HG02884 (cell line): ENCODE measurements around the gene IQCK.

ENCODE experiments used
- ATAC-seq: cut with Tn5 transposase; IDR thresholded peaks from one replicate; pipeline ENCODE4 v1.9.1; 2021; ENCODE audit warnings: mild to moderate bottlenecking, moderate library complexity; ENCODE audit not compliant: unreplicated experiment

IQCK gene

DNA sequence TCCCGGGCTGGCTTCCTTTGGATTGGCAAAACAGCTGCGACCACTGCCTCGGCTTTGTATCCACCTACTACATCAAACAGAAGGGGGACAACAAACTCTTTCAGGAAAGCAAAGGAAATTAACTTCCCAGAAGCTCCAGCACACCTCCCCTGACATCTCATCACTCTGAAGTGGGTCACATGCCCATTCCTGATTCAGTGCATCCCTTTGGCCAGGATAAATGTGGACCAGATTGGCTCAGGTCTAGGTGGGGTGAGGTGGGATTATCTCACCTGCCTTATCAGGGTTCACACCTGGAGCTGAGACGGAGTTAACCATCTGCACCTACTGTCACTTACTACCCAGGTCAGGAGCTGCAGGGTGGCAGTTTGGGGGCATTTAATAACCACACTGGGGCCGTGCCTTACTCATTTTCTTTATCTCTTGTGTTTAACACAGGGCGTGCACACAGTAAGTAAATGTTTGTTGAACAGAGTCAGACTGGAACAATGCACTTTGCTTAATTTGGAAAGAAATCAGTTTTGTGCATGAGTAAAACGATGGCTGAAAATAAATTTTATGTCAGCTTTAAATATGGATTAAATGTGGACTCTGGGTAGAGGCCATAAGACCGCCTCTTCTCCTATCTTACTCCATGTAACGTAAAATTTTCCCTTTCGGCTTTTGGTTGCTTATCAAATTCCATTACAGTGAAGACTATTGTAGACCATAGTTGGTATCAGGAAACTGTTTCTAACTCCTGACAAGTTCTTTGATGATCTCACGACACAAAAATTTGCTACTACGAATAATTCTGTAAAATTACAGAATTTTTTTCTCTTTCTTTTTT is 36.0 kb downstream of the IQCK start:
- ATAC-seq = no peak

DNA sequence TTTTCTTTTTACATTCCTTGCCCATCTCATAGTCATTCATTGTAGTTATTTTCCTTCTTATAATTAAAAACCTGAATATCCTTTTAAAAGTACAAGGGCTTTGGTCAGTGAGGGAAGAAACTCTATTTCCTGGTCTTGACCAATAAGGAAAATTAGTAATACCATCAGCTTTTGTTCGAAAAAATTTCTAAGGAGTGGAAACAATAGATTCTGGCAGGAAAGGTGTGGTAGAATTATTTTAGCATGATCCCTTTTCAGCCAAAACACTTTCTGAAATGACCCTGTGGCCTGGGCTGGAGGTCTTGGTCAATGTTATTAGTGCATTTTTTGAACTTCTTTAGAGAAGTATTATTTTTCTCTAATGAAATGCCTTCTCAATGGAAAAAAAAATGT is 36.6 kb downstream of the IQCK start:
- ATAC-seq = no peak

DNA sequence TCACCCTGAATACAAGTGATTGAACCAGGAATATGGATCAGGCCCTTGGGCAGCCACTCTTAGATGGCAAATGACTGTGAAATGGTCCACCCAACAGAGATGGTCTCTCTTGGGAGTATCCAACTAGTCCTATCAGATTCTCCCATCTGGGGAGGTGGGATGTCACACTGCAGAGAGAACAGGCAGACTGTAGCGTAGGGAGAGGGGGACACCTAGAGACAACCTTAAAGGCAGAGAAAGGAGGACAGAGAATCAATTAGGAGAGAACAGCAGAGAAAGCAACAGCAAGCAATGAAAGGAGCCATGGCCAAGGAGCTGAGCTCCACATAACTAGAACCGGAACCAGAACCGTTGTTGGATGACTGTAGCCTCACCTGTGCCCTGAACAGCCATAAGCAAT is 37.2 kb downstream of the IQCK start:
- no peak for ATAC-seq

DNA sequence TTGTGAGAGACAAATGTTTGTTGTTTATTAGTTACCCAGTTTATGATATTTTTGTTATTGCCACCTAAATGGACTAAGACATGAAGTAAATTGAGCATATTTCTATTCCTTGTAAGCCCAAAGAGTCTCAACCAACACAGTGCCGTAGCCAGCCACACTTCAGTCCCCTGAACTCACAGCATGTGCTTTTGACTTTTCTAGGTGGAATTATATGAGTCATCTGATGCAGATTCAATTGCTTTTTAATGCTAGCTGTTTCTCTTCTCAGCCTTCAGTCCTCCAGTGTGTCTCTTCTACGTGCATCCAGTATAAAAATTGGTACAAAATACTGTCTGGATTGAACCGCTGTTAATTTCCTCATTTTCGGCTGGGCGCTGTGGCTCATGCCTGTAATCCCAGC is 39.0 kb downstream of the IQCK start:
- no peak for ATAC-seq

DNA sequence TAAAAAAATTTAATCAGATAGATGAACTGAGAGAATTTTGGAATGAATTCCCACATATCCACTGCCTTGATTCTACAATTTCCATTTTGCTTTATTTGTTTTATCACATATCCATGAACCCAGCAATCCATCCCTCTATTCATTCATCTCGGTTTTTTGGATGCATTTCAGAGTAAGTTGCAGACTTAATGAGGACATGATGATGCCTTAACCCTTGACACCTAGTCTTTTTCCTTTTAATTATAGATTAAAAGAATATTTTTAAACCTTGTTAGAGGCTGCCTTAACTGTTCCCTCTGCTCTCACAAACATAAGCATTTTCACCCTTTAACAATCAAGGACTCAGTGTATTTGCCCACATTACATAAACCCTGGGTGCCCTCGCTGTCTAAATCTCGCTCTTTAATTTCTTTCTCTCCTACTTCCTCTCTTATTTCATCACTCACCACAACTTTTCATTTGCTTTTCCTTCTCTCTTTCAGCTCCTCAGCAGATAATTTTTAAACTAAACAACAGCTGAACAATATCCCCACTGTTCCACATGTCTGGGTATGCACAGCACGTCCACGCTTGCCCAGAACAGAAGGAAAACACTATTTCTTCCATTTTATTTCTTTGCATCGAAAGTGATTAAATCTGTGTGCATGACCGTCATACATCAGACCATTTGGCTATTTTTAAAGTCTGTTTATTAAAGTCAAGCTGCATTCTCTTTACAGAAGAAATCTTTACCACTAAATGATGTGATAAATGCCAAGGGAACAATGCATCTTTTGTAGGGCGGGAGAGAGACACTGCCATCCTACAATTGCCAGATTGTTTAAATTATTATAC is 39.9 kb downstream of the IQCK start:
- ATAC-seq = no peak

DNA sequence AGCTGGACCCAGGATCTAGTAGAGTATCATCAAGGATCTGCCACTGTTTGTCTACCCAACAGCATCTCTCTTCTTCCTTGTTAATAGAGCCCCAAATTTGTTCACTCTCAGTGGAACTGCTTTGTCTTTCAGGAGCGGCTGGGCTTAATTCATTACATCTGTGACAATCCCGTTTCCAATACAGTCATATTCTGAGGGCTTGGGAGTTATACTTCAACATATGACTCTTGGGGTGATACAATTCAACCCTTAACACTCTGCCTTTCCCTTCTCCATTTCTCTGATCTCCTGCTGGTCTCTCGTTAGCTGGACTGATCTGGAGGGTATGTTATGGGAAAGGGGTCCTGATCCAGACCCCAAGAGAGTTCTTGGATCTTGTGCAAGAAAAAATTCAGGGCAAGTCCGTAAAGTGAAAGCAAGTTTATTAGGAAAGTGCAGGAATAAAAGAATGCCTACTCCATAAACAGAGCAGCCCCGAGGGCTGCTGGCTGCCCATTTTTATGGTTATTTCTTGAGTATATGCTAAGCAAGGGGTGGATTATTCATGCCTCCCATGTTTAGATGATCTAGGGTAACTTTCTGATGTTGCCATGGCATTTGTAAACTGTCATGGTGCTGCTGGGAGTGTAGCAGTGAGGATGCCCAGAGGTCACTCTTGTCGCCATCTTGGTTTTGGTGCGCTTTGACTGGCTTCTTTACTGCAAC is 42.4 kb downstream of the IQCK start:
- ATAC-seq = no peak

DNA sequence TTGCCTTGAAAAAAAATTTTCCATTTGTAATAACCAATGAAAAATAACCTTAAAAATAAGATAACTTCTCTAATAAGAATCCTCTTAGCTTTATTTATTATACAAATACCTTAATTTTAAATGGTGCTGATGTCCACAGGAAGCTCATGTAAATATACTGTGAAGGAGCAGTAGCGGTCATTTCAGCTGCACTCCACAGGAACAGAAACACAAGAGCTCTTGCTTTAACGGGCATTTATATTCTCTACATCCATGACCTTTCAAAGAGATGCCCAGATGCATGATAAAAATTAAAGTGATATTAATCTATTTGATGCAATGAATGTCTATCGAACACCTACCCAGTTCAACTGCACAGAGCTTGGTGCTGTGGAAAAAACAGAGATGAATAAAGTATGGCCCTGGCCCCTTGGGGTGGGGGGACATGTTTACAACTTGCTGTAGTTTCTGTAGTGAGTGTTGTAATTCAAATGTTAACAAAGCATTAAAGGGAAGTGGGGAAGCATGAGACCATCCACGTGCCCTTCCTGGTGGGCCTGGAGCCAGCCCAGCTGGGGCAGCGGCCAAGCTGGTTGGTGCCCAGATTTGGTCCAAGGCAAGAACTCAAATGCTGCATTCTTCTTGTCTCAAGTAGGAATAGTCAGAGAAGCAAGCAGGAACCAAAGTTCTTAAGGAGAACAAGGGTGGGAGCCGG is 47.9 kb downstream of the IQCK start:
- ATAC-seq = no peak

DNA sequence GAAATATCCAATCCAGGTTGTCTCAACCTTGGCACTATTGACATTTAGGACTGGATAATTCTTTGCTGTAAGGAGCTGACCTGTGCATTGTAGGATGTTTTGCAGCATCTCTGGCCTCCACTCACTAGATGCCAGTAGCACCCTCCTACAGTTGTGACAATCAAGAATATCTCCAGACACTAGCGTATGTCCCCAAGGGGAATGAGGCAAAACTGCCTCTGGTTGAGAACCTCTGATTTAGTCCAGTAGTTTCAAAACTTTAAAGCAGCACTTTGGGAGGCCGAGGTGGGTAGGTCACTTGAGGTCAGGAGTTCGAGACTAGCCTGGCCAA is 48.4 kb downstream of the IQCK start:
- no peak for ATAC-seq

DNA sequence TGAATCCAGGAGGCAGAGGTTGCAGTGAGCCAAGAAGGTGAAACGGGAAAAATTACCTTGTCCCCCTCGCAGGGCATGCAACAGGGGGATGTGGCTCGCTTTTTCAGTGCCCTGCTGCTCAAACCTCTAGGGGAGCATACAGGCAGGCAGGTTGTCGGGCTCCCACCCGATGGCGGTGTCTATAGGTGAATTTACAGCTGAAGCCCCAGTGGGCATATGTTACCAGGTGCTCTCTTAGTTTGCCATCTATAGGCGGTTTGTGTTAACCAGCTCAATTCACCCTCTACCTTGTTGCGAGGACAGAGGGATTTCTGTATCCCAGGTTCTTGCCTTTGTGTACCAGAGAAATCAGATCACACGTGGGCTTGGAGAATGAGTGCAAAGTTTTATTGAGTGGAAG is 48.9 kb downstream of the IQCK start:
- no peak for ATAC-seq

DNA sequence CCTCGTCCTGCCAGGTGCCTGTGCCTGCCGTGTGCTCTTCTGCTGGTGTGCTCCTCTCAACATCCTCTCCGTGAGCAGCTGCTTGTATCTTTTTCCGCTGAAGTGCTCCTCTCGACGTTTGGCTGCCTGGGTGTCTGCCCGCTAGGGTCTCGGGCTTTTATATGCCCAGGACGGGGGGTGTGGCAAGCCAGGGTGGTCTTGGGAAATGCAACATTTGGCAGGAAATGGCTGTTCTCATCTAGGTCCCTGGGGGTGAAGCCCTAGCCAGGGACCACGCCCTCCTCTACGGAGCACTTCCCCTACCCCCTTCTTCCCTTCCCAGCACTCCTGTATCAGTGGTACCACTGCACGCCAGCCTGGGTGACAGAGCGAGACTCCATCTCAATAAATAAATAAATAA is 49.4 kb downstream of the IQCK start:
- ATAC-seq = no peak

DNA sequence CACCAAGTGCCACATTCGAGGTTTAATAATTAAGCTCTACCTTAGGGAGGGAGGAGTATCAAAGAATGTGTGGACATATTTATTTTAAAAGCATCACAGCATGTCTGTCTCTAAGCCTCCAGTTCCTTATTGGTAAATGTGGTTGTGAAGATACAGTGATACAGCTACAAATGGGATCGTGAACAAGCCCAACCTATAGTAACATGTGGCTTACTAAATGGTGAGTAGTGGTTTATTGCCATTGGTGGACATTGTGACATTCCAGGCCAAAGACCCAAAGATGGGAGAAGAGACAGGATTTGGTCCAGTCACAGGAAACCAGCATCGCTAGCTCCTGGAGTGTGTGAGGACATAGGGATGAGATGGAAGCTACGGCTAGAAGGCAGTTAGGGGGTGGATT is 51.2 kb downstream of the IQCK start:
- ATAC-seq = no peak

DNA sequence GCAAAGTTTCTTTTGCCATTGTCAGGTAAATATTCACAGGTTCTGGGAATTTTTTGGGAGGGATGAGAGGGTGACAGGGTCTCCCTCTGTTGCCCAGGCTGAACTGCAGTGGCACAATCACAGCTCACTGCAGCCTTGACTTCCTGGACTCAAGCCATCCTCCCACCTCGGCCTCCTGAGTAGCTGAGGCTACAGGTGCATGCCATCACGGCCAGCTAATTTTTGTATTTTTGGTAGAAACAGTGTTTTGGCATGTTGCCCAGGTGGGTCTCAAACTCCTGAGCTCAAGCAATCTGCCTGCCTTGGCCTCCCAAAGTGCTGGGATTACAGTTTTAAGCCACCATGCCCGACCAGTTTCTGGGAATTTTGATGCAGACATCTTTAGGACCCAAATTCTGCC is 53.0 kb downstream of the IQCK start:
- no peak for ATAC-seq

DNA sequence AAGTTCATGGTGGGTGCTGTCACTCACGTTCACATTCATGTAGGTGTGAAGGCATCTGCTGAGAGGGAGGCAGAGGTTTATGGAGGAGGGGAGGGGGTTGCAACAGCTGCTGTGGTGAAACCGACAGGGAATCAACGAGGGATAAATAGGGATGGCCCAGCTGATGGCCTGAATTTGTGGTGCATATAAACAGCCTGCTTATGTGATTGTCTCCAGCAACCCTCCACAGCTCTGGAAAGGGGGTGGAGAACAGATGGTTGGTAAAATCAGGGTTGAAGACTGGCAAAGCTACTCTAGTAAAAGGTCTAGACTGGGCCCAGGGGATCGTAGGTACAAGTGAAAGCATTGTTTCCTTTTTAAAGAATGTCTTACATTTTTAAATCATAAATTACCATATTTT is 53.7 kb downstream of the IQCK start:
- no peak for ATAC-seq

DNA sequence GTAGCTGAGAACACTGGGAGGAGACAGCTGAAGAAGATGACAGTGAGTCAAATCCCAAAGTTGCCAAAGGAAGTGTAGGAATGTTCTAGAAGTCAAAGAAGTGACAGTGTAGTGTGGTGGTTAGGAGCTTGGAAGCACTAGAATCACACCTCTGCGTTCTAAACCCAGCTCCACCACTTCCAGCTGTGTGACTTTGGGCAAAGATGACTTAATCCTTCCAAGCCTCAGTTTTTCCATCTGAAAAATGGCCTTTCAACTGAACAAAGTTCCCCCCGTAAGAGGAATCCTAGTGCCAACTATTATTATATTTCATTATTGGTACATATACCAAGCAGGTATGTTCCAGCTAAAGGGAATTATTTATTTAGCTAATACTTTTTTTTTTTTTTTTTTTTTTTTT is 56.0 kb downstream of the IQCK start:
- ATAC-seq = no peak

DNA sequence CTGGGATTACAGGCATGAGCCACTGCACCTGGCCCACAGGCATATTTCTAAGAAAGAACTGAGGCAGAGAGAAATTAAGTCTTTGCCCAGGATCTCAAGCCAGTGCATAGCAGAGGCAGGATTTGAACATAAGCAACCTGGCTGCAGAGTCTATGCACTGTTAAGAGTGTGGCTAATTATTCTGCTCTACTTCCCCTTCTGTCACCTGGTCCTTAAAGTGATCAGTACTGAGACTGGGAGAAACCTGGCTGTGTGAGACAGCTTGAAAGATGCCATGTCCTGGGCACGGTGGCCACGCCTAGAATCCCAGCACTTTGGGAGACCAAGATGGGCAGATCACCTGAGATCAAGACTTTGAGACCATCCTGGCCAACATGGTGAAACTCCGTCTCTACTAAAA is 58.1 kb downstream of the IQCK start:
- ATAC-seq = no peak

DNA sequence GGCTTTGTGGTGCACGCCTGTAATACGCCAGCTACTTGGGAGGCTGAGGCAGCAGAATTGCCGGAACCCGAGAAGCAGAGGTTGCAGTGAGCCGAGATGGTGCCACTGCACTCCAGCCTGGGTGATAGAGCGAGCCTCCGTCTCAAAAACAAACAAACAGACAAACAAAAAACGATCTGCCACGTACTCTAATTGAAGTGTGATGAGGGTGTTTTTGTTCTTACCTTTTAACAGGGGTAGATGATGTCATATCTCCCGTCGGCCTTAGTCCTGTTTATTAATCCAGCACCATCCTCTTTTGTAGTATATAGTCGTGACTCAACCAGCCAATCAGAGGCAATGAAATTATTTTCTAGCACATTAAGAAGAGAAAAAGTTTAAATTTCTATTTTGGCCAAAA is 58.5 kb downstream of the IQCK start:
- no peak for ATAC-seq

DNA sequence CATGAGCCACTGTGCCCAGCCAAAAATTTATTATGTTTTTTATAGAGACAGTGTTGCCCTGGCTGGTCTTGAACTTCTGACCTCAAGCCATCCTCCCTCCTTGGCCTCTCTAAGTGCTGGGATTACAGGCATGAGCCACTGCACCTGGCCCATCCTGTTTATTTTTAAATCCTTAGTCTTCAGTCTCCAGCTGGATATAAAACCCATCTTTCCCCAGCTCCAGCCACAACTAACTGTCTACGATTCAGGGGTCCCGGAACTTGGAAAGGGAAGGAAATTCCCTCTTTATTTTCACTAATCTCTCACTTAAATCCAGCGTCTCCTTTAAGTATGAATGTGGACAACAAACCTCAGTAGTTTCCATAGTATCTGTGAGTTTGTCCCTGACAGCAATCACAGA is 62.2 kb downstream of the IQCK start:
- ATAC-seq = no peak

DNA sequence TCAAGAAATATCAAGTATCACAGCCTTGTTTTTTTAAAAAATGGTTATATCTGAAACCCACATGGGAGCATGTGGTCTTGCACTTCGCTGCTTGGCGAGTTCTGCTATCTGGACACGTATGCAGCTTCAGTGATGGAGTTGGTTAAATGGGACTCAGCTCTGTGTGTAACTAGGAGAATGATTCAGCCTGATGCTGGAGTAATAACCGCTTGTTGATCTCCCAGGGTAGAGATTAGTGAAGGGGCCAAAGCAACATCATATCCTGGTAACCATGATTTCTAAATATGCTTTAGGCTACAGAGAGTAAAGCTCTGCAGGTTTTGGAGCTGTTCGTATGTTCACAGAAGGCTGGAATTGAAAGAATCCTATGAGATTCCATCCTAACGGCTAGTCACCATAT is 63.2 kb downstream of the IQCK start:
- ATAC-seq = no peak

DNA sequence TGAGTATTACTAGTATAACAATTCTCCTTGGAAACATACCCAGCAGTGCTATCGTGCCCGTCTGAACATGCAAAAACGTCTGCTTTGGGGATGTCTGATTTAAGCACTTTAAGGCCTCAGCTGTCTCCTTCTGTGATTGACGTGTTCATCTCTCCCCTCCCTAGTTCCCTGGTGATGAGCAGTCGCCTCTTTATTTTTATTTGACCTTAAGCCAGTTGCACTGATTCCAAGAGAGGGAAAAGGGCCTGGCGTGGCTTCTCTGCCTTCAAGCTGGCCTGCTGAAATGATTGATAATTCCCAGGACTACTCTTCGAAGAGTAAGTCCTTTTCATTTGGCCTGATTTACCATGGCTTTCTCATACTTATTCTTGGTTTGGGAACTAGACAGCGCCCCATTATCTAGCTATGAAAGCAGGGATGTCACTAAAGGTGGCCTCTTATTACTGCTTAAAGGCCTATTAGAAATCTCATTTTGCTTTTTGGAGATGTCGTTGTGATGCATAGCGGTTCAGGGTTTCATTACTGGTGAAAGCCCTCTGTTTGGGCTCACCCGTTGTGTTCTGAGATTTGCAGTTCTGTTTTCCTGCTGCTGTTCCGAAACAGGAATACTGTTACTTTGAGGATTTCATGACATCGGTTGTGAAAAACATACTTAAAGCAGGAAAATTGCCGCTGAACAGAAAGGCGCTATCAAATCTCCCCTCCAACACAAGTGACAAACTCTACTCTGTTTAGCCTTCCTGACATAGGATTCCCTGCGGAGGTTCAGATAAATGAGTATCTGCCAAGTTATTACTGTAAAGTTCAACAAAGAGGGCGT is 65.5 kb downstream of the IQCK start:
- ATAC-seq = no peak

DNA sequence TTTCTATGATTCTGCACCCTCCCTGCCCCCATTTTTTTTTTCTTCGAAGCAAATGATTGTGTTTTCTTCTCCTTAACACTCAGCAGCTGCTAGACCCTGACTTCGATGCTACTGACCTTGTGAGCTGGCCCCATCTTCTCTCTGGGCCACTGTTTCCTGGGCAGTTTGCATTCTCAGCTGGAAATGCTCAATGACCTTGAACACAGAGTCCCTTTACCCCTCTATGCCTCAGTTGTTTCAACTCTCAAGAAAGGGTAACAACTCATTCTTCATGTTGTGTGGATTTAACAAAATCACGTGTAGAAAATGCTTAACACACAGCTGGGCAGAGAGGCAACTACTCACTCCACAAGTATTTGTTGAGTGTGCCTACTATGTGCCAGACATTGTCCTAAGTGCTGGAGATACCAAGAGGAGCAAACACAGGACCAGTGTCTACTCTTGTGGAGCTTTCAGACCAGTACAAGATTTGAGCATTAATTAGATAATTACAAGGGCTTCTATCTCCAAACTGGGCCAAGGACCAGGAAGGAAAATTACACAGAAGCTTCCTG is 66.2 kb downstream of the IQCK start:
- ATAC-seq = no peak
